ENCODE results near the gene THYN1. TPM values are rescaled to one million over a fixed set of nuclear protein-coding genes. Genes with fewer than 3 reads are reported as not detected.

The THYN1 gene
- total and polyA plus RNA-seq, 3 experiments from 2014 or later, result 58.9 to 133 (median 68.4) TPM

DNA sequence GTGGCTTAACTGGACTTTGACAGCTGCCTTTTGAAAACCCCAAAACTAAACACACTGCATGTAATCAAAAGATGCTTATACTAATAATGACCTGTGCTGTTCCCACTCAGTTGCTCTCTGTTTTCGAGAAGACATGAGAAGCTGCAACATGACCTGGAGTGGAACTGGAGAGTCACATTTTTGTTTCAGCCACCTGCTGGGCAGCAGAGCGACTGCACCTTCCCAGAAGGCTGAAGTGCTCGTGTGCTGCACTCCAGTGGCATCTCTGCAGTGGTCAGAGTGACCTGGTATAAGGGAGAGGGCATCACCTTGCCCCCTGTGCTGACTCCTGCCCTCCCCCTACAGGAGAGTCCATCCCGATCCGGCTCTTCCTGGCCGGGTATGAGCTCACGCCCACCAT is 8.6 kb downstream of the THYN1 start:
- peaks cover 39% of the 10 kb centered on the region for H3K36me3 ChIP-seq (ENCODE audit: insufficient read depth, low read length)
- ChIA-PET POLR2A (interaction anchor here (1.9 kb wide), 1 partner anchor 20 kb away, joined by 6 read pairs; the partner anchor contains the start of genes NCAPD3 and VPS26B), CTCF (interaction anchor here (0.9 to 4.1 kb wide), 7 partner anchors 10 to 39 kb away, joined by 3 to 24 read pairs (median 5); partner anchors contain the start of genes NCAPD3 and VPS26B)
- no peaks in the 10 kb centered on the region for H3K4me1 ChIP-seq (ENCODE audit: insufficient read depth, low read length)
- Mint-ChIP-seq H3K36me3 (peaks cover 0 to 94% (median 24%) of the 10 kb centered on the region in 3 donors), H3K27me3 (no peaks in the 10 kb centered on the region), H3K4me3 (no peak overlapping the region), H3K27ac (peak overlapping the region in 3 of 8 donors; percentile 51 to 73 (median 66)), H3K4me1 (peaks cover 0 to 4% (median 0%) of the 10 kb centered on the region in 3 donors), H3K9me3 (no peaks in the 10 kb centered on the region)
- H3K27ac ChIP-seq (ENCODE audit: low read depth, low read length), result no peak overlapping the region
- DNase-seq, result peak in 2 of 5 donors; percentile 22 to 29
- no peak overlapping the region for H3K4me3 ChIP-seq (ENCODE audit: low read length)
- H3K27me3 ChIP-seq (ENCODE audit: insufficient read depth, low read length, poor library complexity, severe bottlenecking), result no peaks in the 10 kb centered on the region
- no peaks in the 10 kb centered on the region for H3K9me3 ChIP-seq (ENCODE audit: low read length)

DNA sequence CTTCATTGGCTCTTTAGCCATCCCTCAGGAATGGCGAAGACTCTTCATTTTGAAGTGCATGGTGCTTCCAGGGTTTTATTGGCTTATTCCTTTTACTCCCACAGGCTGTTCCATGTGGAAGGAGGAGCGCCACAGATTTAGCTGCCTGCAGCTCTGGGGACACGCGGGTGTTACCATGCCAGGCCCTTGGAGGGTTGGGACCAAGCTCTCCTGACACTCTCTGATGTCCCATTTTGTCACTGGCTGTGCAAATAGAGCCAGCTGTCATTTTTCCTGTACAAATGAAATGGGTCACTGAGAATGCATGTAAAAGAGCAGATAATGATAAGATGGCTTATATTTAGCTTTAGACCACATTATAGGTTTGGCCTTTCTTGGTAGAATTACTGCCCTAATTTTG is 9.2 kb downstream of the THYN1 start:
- no peaks in the 10 kb centered on the region for H3K9me3 Mint-ChIP-seq
- Histone ChIP-seq H3K36me3 (ENCODE audit: insufficient read depth, low read length) (peaks cover 39% of the 10 kb centered on the region), H3K9me3 (ENCODE audit: low read length) (no peaks in the 10 kb centered on the region), H3K4me3 (ENCODE audit: low read length) (no peak overlapping the region), H3K4me1 (ENCODE audit: insufficient read depth, low read length) (no peaks in the 10 kb centered on the region), H3K27ac (ENCODE audit: low read depth, low read length) (no peak overlapping the region), H3K27me3 (ENCODE audit: insufficient read depth, low read length, poor library complexity, severe bottlenecking) (no peaks in the 10 kb centered on the region)
- H3K4me1 Mint-ChIP-seq, result peaks cover 0 to under 1% (median 0%) of the 10 kb centered on the region in 3 donors
- peaks cover 0 to 95% (median 26%) of the 10 kb centered on the region in 3 donors for H3K36me3 Mint-ChIP-seq
- CTCF ChIA-PET, result interaction anchor here (0.9 to 4.1 kb wide), 7 partner anchors 10 to 38 kb away, joined by 3 to 24 read pairs (median 5); partner anchors contain the start of genes NCAPD3 and VPS26B
- no peaks in the 10 kb centered on the region for H3K27me3 Mint-ChIP-seq
- POLR2A ChIA-PET, result interaction anchor here (1.9 kb wide), 1 partner anchor 20 kb away, joined by 6 read pairs; the partner anchor contains the start of genes NCAPD3 and VPS26B
- DNase-seq, result no peak
- H3K4me3 Mint-ChIP-seq, result no peak overlapping the region
- peak overlapping the region in 1 of 8 donors; percentile 4 for H3K27ac Mint-ChIP-seq

DNA sequence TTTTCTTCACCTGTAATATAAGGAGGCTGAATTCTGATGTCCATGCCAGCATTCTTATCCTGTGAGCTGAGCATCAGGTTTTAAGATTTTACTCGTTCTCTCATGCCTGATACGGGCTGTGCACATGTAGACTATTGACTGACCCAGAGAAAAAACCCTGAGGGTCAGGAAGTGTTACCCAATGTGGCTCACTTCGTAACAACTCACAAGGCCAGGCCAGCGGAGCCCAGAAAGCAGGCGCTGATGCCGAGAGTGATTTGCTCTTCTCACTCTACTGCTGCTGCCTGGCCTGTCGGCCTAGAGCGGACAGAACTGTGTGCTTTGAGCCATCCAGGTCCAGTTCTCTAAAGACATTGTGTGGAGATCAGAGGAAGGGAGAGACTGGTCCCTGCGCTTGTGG is 10.8 kb downstream of the THYN1 start:
- Histone ChIP-seq H3K27me3 (ENCODE audit: insufficient read depth, low read length, poor library complexity, severe bottlenecking) (no peaks in the 10 kb centered on the region), H3K36me3 (ENCODE audit: insufficient read depth, low read length) (peaks cover 28% of the 10 kb centered on the region), H3K4me3 (ENCODE audit: low read length) (no peak overlapping the region), H3K27ac (ENCODE audit: low read depth, low read length) (no peak overlapping the region), H3K9me3 (ENCODE audit: low read length) (no peaks in the 10 kb centered on the region), H3K4me1 (ENCODE audit: insufficient read depth, low read length) (no peaks in the 10 kb centered on the region)
- CTCF ChIA-PET, result interaction anchor here (4.1 kb wide), 1 partner anchor 35 kb away, joined by 19 read pairs; no protein-coding TSS in a partner anchor
- POLR2A ChIA-PET, result no interaction called here
- Mint-ChIP-seq H3K4me1 (peaks cover 0 to 2% (median 0%) of the 10 kb centered on the region in 3 donors), H3K36me3 (peaks cover 4 to 89% (median 28%) of the 10 kb centered on the region in 3 donors), H3K27ac (peak overlapping the region in 1 of 8 donors; percentile 9), H3K27me3 (no peaks in the 10 kb centered on the region), H3K4me3 (no peak overlapping the region), H3K9me3 (no peaks in the 10 kb centered on the region)
- no peak for DNase-seq

DNA sequence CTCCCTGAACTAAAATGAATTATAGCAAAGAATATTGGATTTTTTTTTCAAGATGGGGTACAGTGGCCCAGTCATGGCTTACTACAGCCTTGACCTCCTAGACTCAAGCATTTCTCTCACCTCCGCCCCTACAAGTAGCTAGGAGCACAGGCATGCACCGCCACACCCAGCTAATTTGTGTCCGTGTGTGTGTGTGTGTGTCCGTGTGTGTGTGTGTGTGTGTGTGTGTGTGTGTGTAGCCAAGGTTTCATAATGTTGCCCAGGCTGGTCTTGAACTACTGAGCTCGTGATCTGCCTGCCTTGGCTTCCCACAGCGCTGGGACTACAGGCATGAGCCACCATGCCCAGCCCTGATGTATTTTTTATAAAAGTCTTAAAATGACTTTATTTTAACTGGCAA is 12.6 kb downstream of the THYN1 start:
- ChIA-PET POLR2A (no interaction called here), CTCF (no interaction called here)
- no peak for DNase-seq
- no peaks in the 10 kb centered on the region for H3K9me3 Mint-ChIP-seq
- no peak overlapping the region for H3K4me3 Mint-ChIP-seq
- H3K4me3 ChIP-seq (ENCODE audit: low read length), result no peak overlapping the region
- H3K27ac ChIP-seq (ENCODE audit: low read depth, low read length), result no peak overlapping the region
- peaks cover 0 to 12% (median 0%) of the 10 kb centered on the region in 3 donors for H3K4me1 Mint-ChIP-seq
- H3K4me1 ChIP-seq (ENCODE audit: insufficient read depth, low read length), result no peaks in the 10 kb centered on the region
- no peaks in the 10 kb centered on the region for H3K27me3 Mint-ChIP-seq
- peaks cover 34% of the 10 kb centered on the region for H3K36me3 ChIP-seq (ENCODE audit: insufficient read depth, low read length)
- peaks cover 7 to 87% (median 31%) of the 10 kb centered on the region in 3 donors for H3K36me3 Mint-ChIP-seq
- H3K27ac Mint-ChIP-seq, result peak overlapping the region in 1 of 8 donors; percentile 33
- H3K9me3 ChIP-seq (ENCODE audit: low read length), result no peaks in the 10 kb centered on the region
- no peaks in the 10 kb centered on the region for H3K27me3 ChIP-seq (ENCODE audit: insufficient read depth, low read length, poor library complexity, severe bottlenecking)

DNA sequence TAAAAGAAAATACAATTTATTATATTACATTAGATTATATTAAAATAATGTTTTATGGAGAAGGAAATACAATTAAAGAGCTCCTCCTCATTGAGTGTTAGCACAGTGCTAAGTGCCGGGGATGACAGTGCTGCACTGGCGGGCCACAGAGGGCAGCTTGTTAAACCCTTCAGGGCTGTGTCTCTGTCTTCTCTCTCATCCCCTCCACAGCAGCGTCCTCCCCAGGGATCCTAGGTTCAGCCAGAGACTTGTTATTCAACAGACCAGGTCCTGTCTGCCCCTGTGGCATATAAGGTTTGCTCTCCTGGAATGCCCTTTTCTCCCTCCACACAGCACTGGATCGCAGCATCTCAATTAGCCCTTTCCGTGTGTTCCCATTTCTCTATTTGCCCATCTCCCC is 14.2 kb downstream of the THYN1 start:
- no peak overlapping the region for H3K4me3 ChIP-seq (ENCODE audit: low read length)
- Mint-ChIP-seq H3K27me3 (no peaks in the 10 kb centered on the region), H3K36me3 (peaks cover 7 to 85% (median 29%) of the 10 kb centered on the region in 3 donors), H3K9me3 (no peaks in the 10 kb centered on the region), H3K27ac (peak overlapping the region in 2 of 8 donors; percentile 24 to 81), H3K4me3 (no peak overlapping the region), H3K4me1 (peaks cover 0 to 16% (median 1%) of the 10 kb centered on the region in 3 donors)
- no peaks in the 10 kb centered on the region for H3K9me3 ChIP-seq (ENCODE audit: low read length)
- H3K4me1 ChIP-seq (ENCODE audit: insufficient read depth, low read length), result no peaks in the 10 kb centered on the region
- no peaks in the 10 kb centered on the region for H3K27me3 ChIP-seq (ENCODE audit: insufficient read depth, low read length, poor library complexity, severe bottlenecking)
- CTCF ChIA-PET, result interaction anchor here (0.7 to 1.6 kb wide), 3 partner anchors 12 to 24 kb away, joined by 3 to 5 read pairs (median 3); partner anchors contain the start of gene VPS26B
- no peak overlapping the region for H3K27ac ChIP-seq (ENCODE audit: low read depth, low read length)
- peaks cover 41% of the 10 kb centered on the region for H3K36me3 ChIP-seq (ENCODE audit: insufficient read depth, low read length)
- POLR2A ChIA-PET, result no interaction called here
- no peak for DNase-seq

DNA sequence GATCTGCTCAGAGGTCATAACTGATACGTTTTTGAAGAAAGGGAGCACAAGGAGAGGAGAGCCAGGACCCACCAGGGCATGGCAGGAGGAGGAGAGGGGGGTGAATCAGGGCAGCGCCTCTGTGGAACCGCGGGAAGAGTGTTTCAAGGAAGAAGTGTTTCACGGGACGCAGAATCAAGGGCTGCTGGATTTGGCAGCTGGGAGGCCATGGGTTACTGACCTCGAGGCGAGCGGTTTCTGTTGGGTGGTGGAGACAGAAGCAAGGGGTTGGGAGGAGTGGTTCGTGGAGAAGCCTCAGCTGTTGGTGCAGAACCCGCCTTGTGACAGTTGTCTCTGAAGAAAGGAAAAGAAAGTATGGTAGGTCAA is 15.6 kb downstream of the THYN1 start:
- H3K27me3 ChIP-seq (ENCODE audit: insufficient read depth, low read length, poor library complexity, severe bottlenecking), result no peaks in the 10 kb centered on the region
- Mint-ChIP-seq H3K36me3 (peaks cover 7 to 74% (median 28%) of the 10 kb centered on the region in 3 donors), H3K4me3 (no peak overlapping the region), H3K27me3 (no peaks in the 10 kb centered on the region), H3K27ac (peak overlapping the region in 5 of 8 donors; percentile 5 to 78 (median 24)), H3K4me1 (peaks cover 7 to 21% (median 8%) of the 10 kb centered on the region in 3 donors), H3K9me3 (no peaks in the 10 kb centered on the region)
- ChIA-PET POLR2A (no interaction called here), CTCF (no interaction called here)
- no peak overlapping the region for H3K27ac ChIP-seq (ENCODE audit: low read depth, low read length)
- no peak overlapping the region for H3K4me3 ChIP-seq (ENCODE audit: low read length)
- peaks cover 41% of the 10 kb centered on the region for H3K36me3 ChIP-seq (ENCODE audit: insufficient read depth, low read length)
- H3K4me1 ChIP-seq (ENCODE audit: insufficient read depth, low read length), result peaks cover 5% of the 10 kb centered on the region
- no peak for DNase-seq
- no peaks in the 10 kb centered on the region for H3K9me3 ChIP-seq (ENCODE audit: low read length)

DNA sequence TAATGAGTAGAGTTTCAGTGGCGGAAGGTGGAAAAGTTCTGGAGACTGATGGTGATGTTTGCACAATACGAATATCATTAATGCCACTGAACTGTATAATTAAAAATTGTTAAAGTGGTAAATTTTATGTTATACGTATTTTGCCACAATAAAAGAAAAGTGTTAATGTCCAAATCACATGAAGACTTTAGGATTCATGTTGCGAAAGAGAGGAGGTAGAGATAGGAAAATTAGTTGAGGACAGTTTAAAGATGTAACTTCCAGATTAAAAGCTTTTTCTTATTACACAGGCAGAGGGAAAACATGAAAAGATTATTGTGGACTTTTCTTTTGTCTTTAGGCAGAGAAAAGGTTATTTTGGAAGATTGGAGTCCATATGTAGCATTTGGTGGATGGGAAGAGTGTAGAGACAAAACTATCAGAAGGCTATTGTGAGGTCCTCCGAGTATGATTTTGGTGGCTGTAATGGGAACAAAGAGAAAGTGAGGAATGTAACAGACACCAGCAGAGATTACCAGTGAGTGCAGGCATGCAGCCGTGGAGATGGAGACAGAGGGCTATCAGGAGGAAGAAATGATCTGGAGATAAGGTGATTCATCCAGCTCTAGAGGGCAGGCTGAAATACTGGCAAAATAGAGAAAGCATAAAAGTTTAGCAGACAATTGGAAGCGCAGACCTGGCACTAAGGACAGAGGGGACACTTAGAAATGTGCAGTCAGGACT is 16.2 kb downstream of the THYN1 start:
- peak overlapping the region in 5 of 8 donors; percentile 5 to 78 (median 24) for H3K27ac Mint-ChIP-seq
- H3K4me3 Mint-ChIP-seq, result no peak overlapping the region
- no peaks in the 10 kb centered on the region for H3K27me3 Mint-ChIP-seq
- no peak overlapping the region for H3K4me3 ChIP-seq (ENCODE audit: low read length)
- H3K36me3 ChIP-seq (ENCODE audit: insufficient read depth, low read length), result peaks cover 41% of the 10 kb centered on the region
- ChIA-PET POLR2A (no interaction called here), CTCF (no interaction called here)
- H3K9me3 Mint-ChIP-seq, result no peaks in the 10 kb centered on the region
- no peak for DNase-seq
- no peaks in the 10 kb centered on the region for H3K9me3 ChIP-seq (ENCODE audit: low read length)
- H3K27ac ChIP-seq (ENCODE audit: low read depth, low read length), result no peak overlapping the region
- H3K4me1 ChIP-seq (ENCODE audit: insufficient read depth, low read length), result peaks cover 10% of the 10 kb centered on the region
- H3K36me3 Mint-ChIP-seq, result peaks cover 7 to 71% (median 24%) of the 10 kb centered on the region in 3 donors
- peaks cover 12 to 27% (median 12%) of the 10 kb centered on the region in 3 donors for H3K4me1 Mint-ChIP-seq
- no peaks in the 10 kb centered on the region for H3K27me3 ChIP-seq (ENCODE audit: insufficient read depth, low read length, poor library complexity, severe bottlenecking)

DNA sequence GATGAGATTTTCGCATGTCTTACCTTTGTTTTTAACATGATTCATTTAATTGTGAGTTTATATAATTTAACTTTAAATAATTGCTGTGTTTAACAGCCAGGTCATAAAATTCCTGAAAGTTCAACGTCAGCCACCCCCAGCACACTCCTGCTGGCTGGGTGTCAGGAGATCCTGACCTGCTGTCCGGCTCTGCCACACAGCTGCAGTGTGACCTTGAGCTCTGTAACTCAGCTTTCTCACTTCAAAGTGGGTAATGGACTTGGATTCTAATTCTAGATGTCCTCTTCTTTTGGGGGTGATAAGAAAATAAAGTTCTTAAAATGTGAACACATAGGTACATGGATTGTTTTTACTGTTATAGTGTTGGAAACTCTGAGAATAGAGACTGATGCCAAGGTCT is 17.8 kb downstream of the THYN1 start:
- Mint-ChIP-seq H3K4me1 (peaks cover 21 to 40% (median 26%) of the 10 kb centered on the region in 3 donors), H3K9me3 (no peaks in the 10 kb centered on the region), H3K27me3 (no peaks in the 10 kb centered on the region), H3K36me3 (peaks cover 7 to 69% (median 26%) of the 10 kb centered on the region in 3 donors), H3K4me3 (no peak overlapping the region), H3K27ac (no peak overlapping the region)
- no peak overlapping the region for H3K27ac ChIP-seq (ENCODE audit: low read depth, low read length)
- H3K9me3 ChIP-seq (ENCODE audit: low read length), result no peaks in the 10 kb centered on the region
- ChIA-PET CTCF (interaction anchor here (2.9 kb wide), 1 partner anchor 9 kb away, joined by 11 read pairs; no protein-coding TSS in a partner anchor), POLR2A (no interaction called here)
- H3K4me3 ChIP-seq (ENCODE audit: low read length), result no peak overlapping the region
- H3K4me1 ChIP-seq (ENCODE audit: insufficient read depth, low read length), result peaks cover 20% of the 10 kb centered on the region
- no peak for DNase-seq
- no peaks in the 10 kb centered on the region for H3K27me3 ChIP-seq (ENCODE audit: insufficient read depth, low read length, poor library complexity, severe bottlenecking)
- H3K36me3 ChIP-seq (ENCODE audit: insufficient read depth, low read length), result peaks cover 37% of the 10 kb centered on the region

Data from CD8-positive, alpha-beta memory T cell (primary cell).